Mammary epithelial cell (primary cell): ENCODE measurements around the gene SPECC1.

Experiments used
- CTCF ChIP-seq, 2 donors: IDR thresholded peaks in 1 of 2; conservative IDR thresholded peaks in 1 of 2; 2 replicates each; pipeline ENCODE4 v1.5.1; 2011 to 2012; ENCODE audit warnings: inconsistent platforms in 2 of 2, low read length in 2 of 2, mild to moderate bottlenecking in 2 of 2, control low read depth in 1 of 2, low read depth in 1 of 2; ENCODE audit not compliant: insufficient read depth in 1 of 2; ENCODE audit errors: extremely low read depth in 1 of 2
- EZH2 ChIP-seq: IDR thresholded peaks from 2 replicates; pipeline ENCODE4 v1.6.1; 2012; ENCODE audit warnings: low read length, inconsistent platforms, borderline replicate concordance

- no peak for TF ChIP-seq CTCF (conservative IDR thresholded peaks at IDR 0.05 in 1 of 2, IDR thresholded peaks at IDR 0.05 in 1 of 2; ENCODE audit: extremely low read depth in 1 of 2, insufficient read depth in 1 of 2, low read depth in 1 of 2, low read length in 2 of 2)
- TF ChIP-seq EZH2 = no peak
These were observed 94.6 kb downstream of the SPECC1 start for GRCh38 chr17:20103454-20104446.
